ENCODE measurements around the gene CSTPP1.

GRCh38 chr11:47186076-47186699 lies 249.6 kb downstream of the CSTPP1 start, which contains the start of gene PACSIN3:
- TF ChIP-seq CTCF (IDR thresholded peaks at IDR 0.05; ENCODE audit: insufficient read depth, low read length, poor library complexity, severe bottlenecking) (no peak), EZH2phosphoT487 (conservative IDR thresholded peaks at IDR 0.05; ENCODE audit: low read length) (no peak)
